Stomach smooth muscle (tissue), 2 donors: ENCODE results near the gene ASB7.

Source experiments
- H3K27ac ChIP-seq: one replicate; pipeline ENCODE4 v1.7.0; 2013; ENCODE audit warnings: mild to moderate bottlenecking, low read length, inconsistent platforms
- H3K27me3 ChIP-seq, 2 donors: one replicate each; pipeline ENCODE4 v1.7.0; 2013; ENCODE audit warnings: low read length in 2 of 2; ENCODE audit not compliant: insufficient read depth in 2 of 2, control insufficient read depth in 1 of 2
- H3K36me3 ChIP-seq, 2 donors: one replicate each; pipeline ENCODE4 v1.7.0; 2013; ENCODE audit warnings: low read length in 2 of 2; ENCODE audit not compliant: control insufficient read depth in 2 of 2, insufficient read depth in 2 of 2
- H3K4me1 ChIP-seq: one replicate; pipeline ENCODE4 v1.7.0; 2013; ENCODE audit warnings: low read length; ENCODE audit not compliant: control insufficient read depth, insufficient read depth
- H3K4me3 ChIP-seq, 2 donors: one replicate each; pipeline ENCODE4 v1.7.0; 2013; ENCODE audit warnings: low read length in 2 of 2
- H3K9ac ChIP-seq, 2 donors: one replicate each; pipeline ENCODE4 v1.7.0; 2013; ENCODE audit warnings: low read length in 2 of 2, mild to moderate bottlenecking in 1 of 2
- H3K9me3 ChIP-seq, 2 donors: one replicate each; pipeline ENCODE4 v1.7.0; 2013; ENCODE audit warnings: low read length in 2 of 2; ENCODE audit not compliant: control insufficient read depth in 2 of 2
- donor health status: healthy.
- donor health status: Pancreatic carcinoma.

Gene ASB7

DNA sequence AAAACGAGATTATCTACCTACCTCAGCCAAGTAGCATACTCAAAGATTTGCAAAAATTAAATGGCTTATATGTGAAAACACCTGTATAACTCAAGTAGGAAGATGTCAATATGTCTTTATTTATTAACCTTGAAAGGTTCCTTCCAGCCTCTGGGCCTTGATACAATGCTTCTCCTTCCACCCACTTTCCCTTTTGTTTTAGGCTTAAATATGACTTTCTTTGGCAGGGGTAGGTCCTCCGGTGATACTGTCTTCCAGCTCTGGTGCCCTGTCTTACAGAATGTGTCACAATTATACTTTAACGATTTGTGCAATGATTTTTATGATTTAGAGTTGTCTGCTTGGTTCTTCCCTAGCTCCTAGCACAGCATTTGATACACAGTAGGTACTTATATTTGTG, 4.5 kb upstream of the ASB7 start:
- Histone ChIP-seq H3K9me3 (no peaks in the 10 kb centered on the region), H3K27me3 (no peaks in the 10 kb centered on the region), H3K4me1 (peaks cover 10% of the 10 kb centered on the region), H3K27ac (no peak overlapping the region), H3K4me3 (no peak overlapping the region), H3K36me3 (no peaks in the 10 kb centered on the region), H3K9ac (no peak overlapping the region)

DNA sequence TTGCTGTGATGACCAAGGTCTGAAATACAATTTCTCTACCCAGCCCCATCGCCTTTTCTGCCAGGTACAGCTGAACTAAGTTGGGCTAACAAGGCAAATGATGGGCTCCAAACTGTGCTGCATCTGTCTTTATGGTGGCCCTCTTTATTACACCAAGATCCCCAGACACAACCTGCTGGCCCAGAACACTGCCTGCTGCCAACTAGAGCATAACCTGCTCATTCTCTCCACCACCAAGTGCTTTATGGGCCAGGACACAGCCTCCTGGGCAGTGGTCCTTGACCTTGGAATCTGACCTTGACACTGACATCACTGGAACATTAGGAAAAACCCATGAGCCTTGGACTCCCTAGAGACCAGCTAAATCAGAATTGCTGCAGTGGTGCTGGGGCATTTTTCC, 3.7 kb upstream of the ASB7 start:
- Histone ChIP-seq H3K36me3 (no peaks in the 10 kb centered on the region), H3K9me3 (no peaks in the 10 kb centered on the region), H3K9ac (no peak overlapping the region), H3K27me3 (no peaks in the 10 kb centered on the region), H3K4me1 (peaks cover 15% of the 10 kb centered on the region), H3K27ac (no peak overlapping the region), H3K4me3 (no peak overlapping the region)

DNA sequence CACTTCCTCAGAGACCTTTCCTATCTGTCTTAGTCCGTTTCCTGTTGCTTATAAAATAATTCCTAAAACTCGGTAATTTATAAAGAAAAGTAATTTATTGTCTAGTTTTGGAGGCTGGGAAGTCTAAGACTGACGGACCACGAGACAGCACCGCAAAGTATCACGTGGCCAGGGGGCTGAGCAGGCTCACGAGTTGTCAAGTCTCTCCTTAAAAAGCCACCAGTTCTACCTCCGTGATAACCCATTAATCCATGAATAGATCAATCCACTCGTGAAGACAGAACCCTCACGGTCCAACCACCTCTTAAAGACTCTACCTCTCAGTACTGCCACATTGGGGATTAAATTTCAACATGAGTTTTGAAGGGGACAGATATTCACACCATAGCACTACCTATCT, 1.2 kb upstream of the ASB7 start:
- Histone ChIP-seq H3K27ac (no peak overlapping the region), H3K36me3 (no peaks in the 10 kb centered on the region), H3K9ac (peak overlapping the region; percentile 84 to 97), H3K4me3 (peak overlapping the region; percentile 83 to 99), H3K9me3 (no peaks in the 10 kb centered on the region), H3K4me1 (peaks cover 15% of the 10 kb centered on the region), H3K27me3 (no peaks in the 10 kb centered on the region)

DNA sequence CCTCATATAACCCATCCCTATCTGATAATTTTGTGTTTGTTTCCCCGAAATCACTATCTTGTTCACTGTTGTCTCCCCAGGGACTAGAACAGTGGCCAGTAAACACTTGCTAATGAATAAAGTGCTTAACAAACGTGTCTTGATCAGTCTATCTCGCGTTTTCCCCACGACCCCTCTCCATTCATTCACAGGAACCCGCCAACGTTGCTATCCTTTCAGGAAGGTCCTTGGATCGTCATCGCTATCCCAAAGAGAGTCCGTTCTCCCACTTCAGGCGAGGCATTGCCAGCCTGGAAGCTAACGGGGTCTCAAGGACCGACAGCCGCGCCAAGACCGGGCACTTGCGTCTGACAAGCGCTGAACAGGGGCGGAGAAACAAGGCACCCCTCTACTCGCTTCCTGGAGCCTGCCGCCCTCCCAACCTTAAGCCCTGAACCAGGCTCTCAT, 749 bp upstream of the ASB7 start:
- H3K4me1 ChIP-seq, result peaks cover 15% of the 10 kb centered on the region
- peak overlapping the region; percentile 83 to 99 for H3K4me3 ChIP-seq
- H3K9ac ChIP-seq, result peak overlapping the region; percentile 84 to 97
- H3K9me3 ChIP-seq, result no peaks in the 10 kb centered on the region
- peak overlapping the region; percentile 62 for H3K27ac ChIP-seq
- H3K36me3 ChIP-seq, result no peaks in the 10 kb centered on the region
- no peaks in the 10 kb centered on the region for H3K27me3 ChIP-seq

DNA sequence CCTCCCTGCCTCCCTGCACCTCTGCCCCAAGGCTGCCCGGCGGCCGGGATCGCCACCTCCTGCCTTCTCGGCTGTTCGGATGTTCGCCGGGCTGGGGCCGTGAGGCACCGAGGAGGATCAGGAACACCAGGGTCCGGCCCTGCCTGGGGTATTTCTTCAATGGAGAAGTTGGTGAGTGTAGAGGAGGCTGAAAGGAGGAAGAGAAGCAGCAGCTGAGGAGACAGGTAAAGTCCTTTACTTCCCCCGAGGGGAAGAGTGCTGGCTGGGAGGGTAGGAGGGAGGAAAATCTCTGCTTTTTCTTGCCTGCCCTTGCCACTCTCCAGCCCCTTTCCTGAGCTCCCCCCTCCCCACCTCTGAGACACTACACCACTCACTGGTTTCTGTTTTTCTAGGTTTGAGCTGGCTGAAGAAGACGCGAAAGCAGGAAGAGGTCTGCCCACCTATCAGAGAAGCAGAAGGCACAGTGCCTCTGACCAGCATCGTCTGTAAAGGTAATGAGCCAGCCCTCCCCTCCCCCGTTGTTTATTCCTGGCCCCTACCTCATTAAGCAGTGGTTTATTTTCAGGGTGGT, 519 bp downstream of the ASB7 start:
- H3K27me3 ChIP-seq, result no peaks in the 10 kb centered on the region
- peaks cover 15% of the 10 kb centered on the region for H3K4me1 ChIP-seq
- H3K27ac ChIP-seq, result peak overlapping the region; percentile 46
- H3K36me3 ChIP-seq, result no peaks in the 10 kb centered on the region
- H3K9me3 ChIP-seq, result no peaks in the 10 kb centered on the region
- H3K9ac ChIP-seq, result peak overlapping the region; percentile 81 to 87
- H3K4me3 ChIP-seq, result peak overlapping the region; percentile 78 to 99

DNA sequence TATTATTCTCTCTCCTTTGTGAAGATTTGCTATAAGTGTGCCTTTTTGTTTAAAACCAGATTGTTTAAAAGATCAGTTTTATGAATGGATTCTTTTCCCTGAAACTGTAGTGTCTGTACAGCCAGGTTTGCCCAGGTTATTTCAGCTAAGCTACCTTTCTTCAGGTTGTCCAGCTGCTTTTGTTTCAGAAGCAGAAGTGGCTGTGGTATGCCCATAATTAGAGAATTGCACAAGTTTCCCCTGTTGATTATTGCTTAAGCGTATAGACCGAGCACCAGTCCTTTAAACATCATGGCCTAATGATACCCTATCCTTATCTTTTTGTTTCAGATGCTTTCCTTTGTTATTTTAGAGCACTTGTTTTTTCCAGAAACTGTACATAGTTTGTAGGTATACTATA, 10.2 kb downstream of the ASB7 start:
- no peaks in the 10 kb centered on the region for H3K4me1 ChIP-seq
- peaks cover 27 to 28% of the 10 kb centered on the region in 2 donors for H3K36me3 ChIP-seq
- no peaks in the 10 kb centered on the region for H3K9me3 ChIP-seq
- no peaks in the 10 kb centered on the region for H3K27me3 ChIP-seq
- no peak overlapping the region for H3K4me3 ChIP-seq
- H3K9ac ChIP-seq, result no peak overlapping the region
- H3K27ac ChIP-seq, result no peak overlapping the region

DNA sequence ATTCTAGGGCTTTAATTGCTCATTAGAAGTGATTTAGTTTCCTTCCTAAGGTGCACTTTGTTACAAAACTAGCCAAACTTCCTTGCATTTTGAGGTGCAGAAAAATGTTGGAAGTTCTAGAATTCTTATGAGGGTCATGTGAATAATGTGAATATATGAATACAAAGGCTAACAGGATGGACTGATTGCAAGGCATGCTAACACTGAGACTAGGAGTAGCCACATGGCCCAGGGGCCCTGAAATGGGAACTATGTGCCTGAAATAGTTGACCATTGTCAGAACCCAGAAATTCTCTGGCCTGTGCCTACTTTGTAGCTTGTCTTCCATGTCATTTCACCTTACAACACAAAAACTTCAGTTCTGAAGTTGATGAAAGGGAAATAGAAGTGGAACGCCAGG, 10.8 kb downstream of the ASB7 start:
- no peaks in the 10 kb centered on the region for H3K27me3 ChIP-seq
- no peak overlapping the region for H3K4me3 ChIP-seq
- H3K9me3 ChIP-seq, result no peaks in the 10 kb centered on the region
- H3K36me3 ChIP-seq, result peaks cover 27 to 28% of the 10 kb centered on the region in 2 donors
- H3K27ac ChIP-seq, result no peak overlapping the region
- H3K9ac ChIP-seq, result no peak overlapping the region
- H3K4me1 ChIP-seq, result no peaks in the 10 kb centered on the region

DNA sequence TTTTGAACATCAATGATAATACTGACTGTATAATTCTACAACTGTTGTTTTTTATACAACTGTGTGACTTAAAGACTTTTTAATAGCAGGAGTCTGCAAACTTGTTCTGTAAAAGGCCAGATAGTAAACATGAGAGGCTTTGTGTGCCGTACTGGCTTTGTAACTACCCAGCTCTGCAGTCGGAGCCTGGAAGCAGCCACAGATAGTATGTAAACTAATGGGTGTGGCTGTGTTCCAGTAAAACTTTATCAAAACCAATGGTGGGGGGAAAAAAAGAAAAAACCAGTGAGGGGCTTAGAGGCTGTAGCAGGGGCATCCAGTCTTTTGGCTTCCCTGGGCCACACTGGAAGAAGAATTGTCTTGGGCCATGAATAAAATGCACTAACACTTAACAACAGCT, 11.9 kb downstream of the ASB7 start:
- H3K9me3 ChIP-seq, result no peaks in the 10 kb centered on the region
- H3K4me3 ChIP-seq, result no peak overlapping the region
- H3K9ac ChIP-seq, result no peak overlapping the region
- H3K27ac ChIP-seq, result no peak overlapping the region
- no peaks in the 10 kb centered on the region for H3K4me1 ChIP-seq
- H3K27me3 ChIP-seq, result no peaks in the 10 kb centered on the region
- H3K36me3 ChIP-seq, result peaks cover 27 to 30% of the 10 kb centered on the region in 2 donors

DNA sequence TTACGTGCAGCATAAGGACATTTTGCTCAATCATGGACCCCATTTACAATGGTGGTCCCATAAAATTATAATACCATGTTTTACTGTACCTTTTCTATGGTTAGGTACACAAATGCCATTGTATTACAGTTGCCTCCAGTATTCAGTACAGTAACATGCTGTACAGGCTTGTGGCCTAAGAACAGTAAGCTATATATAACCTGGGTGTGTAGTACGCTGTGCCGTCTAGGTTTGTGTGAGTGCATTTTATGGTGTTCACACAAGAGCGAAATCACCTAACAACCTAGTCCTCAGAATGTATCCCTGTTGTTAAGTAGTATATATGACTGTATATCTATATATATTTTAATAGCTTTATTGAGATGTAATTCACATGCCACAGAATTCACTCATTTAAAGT, 12.5 kb downstream of the ASB7 start:
- no peaks in the 10 kb centered on the region for H3K4me1 ChIP-seq
- H3K4me3 ChIP-seq, result no peak overlapping the region
- H3K9ac ChIP-seq, result no peak overlapping the region
- H3K27me3 ChIP-seq, result no peaks in the 10 kb centered on the region
- no peak overlapping the region for H3K27ac ChIP-seq
- peaks cover 25 to 26% of the 10 kb centered on the region in 2 donors for H3K36me3 ChIP-seq
- H3K9me3 ChIP-seq, result no peaks in the 10 kb centered on the region

DNA sequence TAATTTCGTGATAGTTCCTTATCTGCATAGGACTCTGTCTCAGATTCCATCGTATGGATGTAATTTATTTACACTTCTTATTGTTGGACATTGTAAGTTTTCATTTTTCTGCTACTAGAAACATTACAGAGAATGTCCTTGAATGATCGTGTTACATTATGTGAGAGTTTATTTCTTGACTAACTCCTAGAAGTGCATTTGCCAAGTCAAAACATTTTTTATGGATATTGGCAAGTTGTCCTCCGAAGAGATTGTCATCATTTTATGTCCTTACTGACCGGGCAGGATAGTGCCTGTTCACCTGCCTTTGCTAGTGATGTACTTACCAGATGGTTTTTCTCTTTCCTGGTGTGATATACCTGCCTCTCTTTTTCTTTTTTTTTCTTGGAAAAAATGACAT, 13.4 kb downstream of the ASB7 start:
- H3K4me1 ChIP-seq, result no peaks in the 10 kb centered on the region
- H3K27ac ChIP-seq, result no peak overlapping the region
- peaks cover 23 to 24% of the 10 kb centered on the region in 2 donors for H3K36me3 ChIP-seq
- no peaks in the 10 kb centered on the region for H3K9me3 ChIP-seq
- H3K9ac ChIP-seq, result no peak overlapping the region
- no peaks in the 10 kb centered on the region for H3K27me3 ChIP-seq
- no peak overlapping the region for H3K4me3 ChIP-seq

DNA sequence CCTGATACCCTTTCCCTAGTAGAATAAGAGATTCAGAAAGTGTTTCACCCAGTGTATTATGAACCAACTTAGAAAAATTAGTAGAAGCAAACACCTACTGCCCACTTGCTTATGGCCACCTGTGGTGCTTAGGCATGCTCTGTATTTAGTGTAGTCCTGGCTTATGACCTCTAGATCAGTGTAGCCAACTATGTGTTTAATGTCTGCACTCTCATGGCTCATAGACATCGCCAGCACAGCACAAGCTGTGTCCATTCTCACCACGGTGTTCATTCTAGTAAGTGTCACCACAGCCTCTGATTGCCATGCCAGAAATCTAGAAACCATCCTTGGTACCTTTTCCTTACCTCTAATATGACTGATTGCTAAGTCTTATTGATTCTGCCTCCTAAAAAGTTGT, 14.3 kb downstream of the ASB7 start:
- no peak overlapping the region for H3K27ac ChIP-seq
- no peak overlapping the region for H3K9ac ChIP-seq
- no peak overlapping the region for H3K4me3 ChIP-seq
- no peaks in the 10 kb centered on the region for H3K4me1 ChIP-seq
- H3K36me3 ChIP-seq, result peaks cover 20 to 21% of the 10 kb centered on the region in 2 donors
- H3K9me3 ChIP-seq, result no peaks in the 10 kb centered on the region
- no peaks in the 10 kb centered on the region for H3K27me3 ChIP-seq
